ENCODE results near the gene POLR3A.
"Not testable (repeated sequence)": the region's sequence is repeated elsewhere in the genome, so short reads cannot be mapped to it uniquely, and the experiment has no call there.

Gene POLR3A

GRCh38 chr10:78070726-78071125, 41.4 kb upstream of the POLR3A start:
- TF ChIP-seq CTCF (IDR thresholded peaks at IDR 0.05; ENCODE audit: low read depth, low read length, missing control alignments): no peak
- no peak for DNase-seq (ENCODE audit: extremely low read depth, low read depth)
- H3K4me3 ChIP-seq (replicated peaks; ENCODE audit: low read depth, low read length): no peak overlapping the region

GRCh38 chr10:78070064-78070463, 40.7 kb upstream of the POLR3A start:
- not testable (repeated sequence) for DNase-seq (ENCODE audit: extremely low read depth, low read depth); H3K4me3 ChIP-seq (replicated peaks; ENCODE audit: low read depth, low read length)

- TF ChIP-seq CTCF (IDR thresholded peaks at IDR 0.05; ENCODE audit: low read depth, low read length, missing control alignments): no peak
- H3K4me3 ChIP-seq (replicated peaks; ENCODE audit: low read depth, low read length): no peak overlapping the region
- no peak for DNase-seq (ENCODE audit: extremely low read depth, low read depth)
These were observed 39.8 kb upstream of the POLR3A start for GRCh38 chr10:78069151-78069550.

GRCh38 chr10:78066728-78067430, 37.6 kb upstream of the POLR3A start:
- TF ChIP-seq CTCF (IDR thresholded peaks at IDR 0.05; ENCODE audit: low read depth, low read length, missing control alignments): no peak
- H3K4me3 ChIP-seq (replicated peaks; ENCODE audit: low read depth, low read length): no peak overlapping the region

GRCh38 chr10:78066012-78066411, 36.7 kb upstream of the POLR3A start:
- TF ChIP-seq CTCF (IDR thresholded peaks at IDR 0.05; ENCODE audit: low read depth, low read length, missing control alignments): no peak
- no peak overlapping the region for H3K4me3 ChIP-seq (replicated peaks; ENCODE audit: low read depth, low read length)
- DNase-seq (ENCODE audit: extremely low read depth, low read depth): no peak

More at GRCh38 chr10:78066728-78067430, 37.6 kb upstream of the POLR3A start:
- no peak for DNase-seq (ENCODE audit: extremely low read depth, low read depth)

GRCh38 chr10:78065611-78066010, 36.3 kb upstream of the POLR3A start:
- no peak overlapping the region for H3K4me3 ChIP-seq (replicated peaks; ENCODE audit: low read depth, low read length)
- DNase-seq (ENCODE audit: extremely low read depth, low read depth): no peak
- TF ChIP-seq CTCF (IDR thresholded peaks at IDR 0.05; ENCODE audit: low read depth, low read length, missing control alignments): no peak

GRCh38 chr10:78064919-78065318, 35.6 kb upstream of the POLR3A start:
- not testable (repeated sequence) for DNase-seq (ENCODE audit: extremely low read depth, low read depth); H3K4me3 ChIP-seq (replicated peaks; ENCODE audit: low read depth, low read length)

- no peak for DNase-seq (ENCODE audit: extremely low read depth, low read depth)
- no peak for TF ChIP-seq CTCF (IDR thresholded peaks at IDR 0.05; ENCODE audit: low read depth, low read length, missing control alignments)
- no peak overlapping the region for H3K4me3 ChIP-seq (replicated peaks; ENCODE audit: low read depth, low read length)
These were observed 33.9 kb upstream of the POLR3A start for GRCh38 chr10:78063236-78063635.
